DND-41 (cell line): ENCODE data around the gene FOXP1.

ENCODE experiments used
- ATAC-seq: fragments of 200-7000 bp; cut with Tn5 transposase; 3 replicates; pipeline ENCODE4 v1.9.1; 2021; ENCODE audit warnings: low read depth; ENCODE audit not compliant: insufficient read depth
- DNase-seq: peaks from one replicate; pipeline ENCODE4 v3.0.0-alpha.2; 2020
- H2AFZ ChIP-seq: 2 replicates; pipeline ENCODE4 v1.6.0; 2012; ENCODE audit warnings: low read depth, low read length
- H3K27ac ChIP-seq: 2 replicates; pipeline ENCODE4 v1.5.1; 2012; ENCODE audit warnings: low read length, inconsistent platforms
- H3K27me3 ChIP-seq: fragments of 200-600 bp; sonication (generic); 2 replicates; pipeline ENCODE4 v1.6.0; 2012; ENCODE audit warnings: low read length, mild to moderate bottlenecking, inconsistent platforms; ENCODE audit not compliant: insufficient read depth, poor library complexity
- H3K36me3 ChIP-seq: 2 replicates; pipeline ENCODE4 v1.5.1; 2012; ENCODE audit warnings: low read length, inconsistent platforms; ENCODE audit not compliant: insufficient read depth
- H3K4me1 ChIP-seq: 2 replicates; pipeline ENCODE4 v1.5.1; 2012; ENCODE audit warnings: mild to moderate bottlenecking, low read length; ENCODE audit not compliant: insufficient read depth
- H3K4me2 ChIP-seq: 2 replicates; pipeline ENCODE4 v1.6.0; 2012; ENCODE audit warnings: mild to moderate bottlenecking, moderate library complexity, low read length, inconsistent platforms; ENCODE audit not compliant: insufficient read depth
- H3K4me3 ChIP-seq, 2 experiments: fragments of 200-600 bp in 1 of 2; shearing (Covaris generic) in 1 of 2; 2 replicates each; pipeline ENCODE4 v1.5.1; 2012 to 2016; ENCODE audit warnings: inconsistent platforms in 2 of 2, low read length in 2 of 2, mild to moderate bottlenecking in 2 of 2, low read depth in 1 of 2, moderate library complexity in 1 of 2
- H3K79me2 ChIP-seq: 2 replicates; pipeline ENCODE4 v1.6.0; 2012; ENCODE audit warnings: low read length, inconsistent platforms; ENCODE audit not compliant: insufficient read depth
- H3K9ac ChIP-seq: 2 replicates; pipeline ENCODE4 v1.6.0; 2012; ENCODE audit warnings: low read depth, mild to moderate bottlenecking, inconsistent platforms, low read length, moderate library complexity
- H3K9me3 ChIP-seq: 2 replicates; pipeline ENCODE4 v1.5.1; 2012; ENCODE audit warnings: low read length, moderate library complexity, mild to moderate bottlenecking, inconsistent platforms; ENCODE audit not compliant: insufficient read depth, severe bottlenecking
- H4K20me1 ChIP-seq: 2 replicates; pipeline ENCODE4 v1.6.0; 2012; ENCODE audit warnings: low read length; ENCODE audit not compliant: insufficient read depth
- CTCF ChIP-seq: IDR thresholded peaks from 2 replicates; pipeline ENCODE4 v1.5.1; 2012; ENCODE audit warnings: borderline replicate concordance, low read length, moderate library complexity, mild to moderate bottlenecking; ENCODE audit not compliant: poor library complexity, severe bottlenecking; ENCODE audit errors: extremely low read depth
- EZH2 ChIP-seq: IDR thresholded peaks from 3 replicates; pipeline ENCODE4 v1.6.1; 2012; ENCODE audit warnings: borderline replicate concordance, low read depth, mild to moderate bottlenecking, moderate library complexity, low read length, inconsistent platforms; ENCODE audit not compliant: severe bottlenecking

The FOXP1 gene

GRCh38 chr3:71387586-71387985 is 195.9 kb downstream of the FOXP1 start:
- Histone ChIP-seq H3K27ac (no peak overlapping the region), H2AFZ (no peak overlapping the region), H3K4me2 (no peak overlapping the region), H3K9me3 (no peaks in the 10 kb centered on the region), H3K36me3 (no peaks in the 10 kb centered on the region), H3K4me1 (peaks cover 31% of the 10 kb centered on the region), H3K9ac (no peak overlapping the region), H3K79me2 (peaks cover 44% of the 10 kb centered on the region), H3K4me3 (no peak overlapping the region), H4K20me1 (no peaks in the 10 kb centered on the region), H3K27me3 (no peaks in the 10 kb centered on the region)
- TF ChIP-seq EZH2 (no peak), CTCF (no peak)
- DNase-seq (no peak), ATAC-seq (no peak)

- ATAC-seq = no peak
- Histone ChIP-seq H3K79me2 (peaks cover 42% of the 10 kb centered on the region), H3K4me1 (peaks cover 10% of the 10 kb centered on the region), H3K9me3 (no peaks in the 10 kb centered on the region), H3K27ac (no peak overlapping the region), H3K4me2 (no peak overlapping the region), H3K27me3 (no peaks in the 10 kb centered on the region), H3K4me3 (no peak overlapping the region), H3K9ac (no peak overlapping the region), H4K20me1 (no peaks in the 10 kb centered on the region), H2AFZ (no peak overlapping the region), H3K36me3 (no peaks in the 10 kb centered on the region)
- no peak for TF ChIP-seq CTCF
- no peak for DNase-seq
Measured at GRCh38 chr3:71384837-71385716, 198.5 kb downstream of the FOXP1 start.

- no peak overlapping the region for H3K27ac ChIP-seq
Measured at GRCh38 chr3:71384388-71384787, 199.1 kb downstream of the FOXP1 start.

More at GRCh38 chr3:71384388-71384787, 199.1 kb downstream of the FOXP1 start:
- Histone ChIP-seq H3K36me3 (no peaks in the 10 kb centered on the region), H3K9me3 (no peaks in the 10 kb centered on the region), H3K4me1 (peaks cover 4% of the 10 kb centered on the region; the same call in 1 of the 2 replicates), H4K20me1 (no peaks in the 10 kb centered on the region), H3K4me3 (no peak overlapping the region), H3K4me2 (no peak overlapping the region), H3K27me3 (no peaks in the 10 kb centered on the region), H3K9ac (no peak overlapping the region), H3K79me2 (peaks cover 42% of the 10 kb centered on the region), H2AFZ (no peak overlapping the region)
- no peak for TF ChIP-seq CTCF
- no peak for TF ChIP-seq EZH2
- ATAC-seq (no peak), DNase-seq (no peak)
